HG03575 (cell line): ENCODE data around the gene ITGA4.
A peak's percentile ranks its signal among the peaks of the same experiment; 100 is the strongest.
"Not testable (repeated sequence)": the region's sequence is repeated elsewhere in the genome, so short reads cannot be mapped to it uniquely, and the experiment has no call there.

Source experiments
- ATAC-seq: cut with Tn5 transposase; IDR thresholded peaks from one replicate; pipeline ENCODE4 v1.9.1; 2021; ENCODE audit not compliant: unreplicated experiment, insufficient number of reproducible peaks, low FRiP score; ENCODE audit errors: extremely low read depth

ITGA4 gene

GRCh38 chr2:181457121-181457740, at the start of gene ITGA4:
Gene ITGA4 (plus strand): TSS chr2:181457386. CDS start chr2:181457655, 269 bp downstream.
- peak; percentile 22 for ATAC-seq

GRCh38 chr2:181408861-181409260, 48.3 kb upstream of the ITGA4 start:
- no peak for ATAC-seq

- ATAC-seq = peak; percentile 90
These were observed 45.9 kb upstream of the ITGA4 start for GRCh38 chr2:181411105-181411849.

DNA sequence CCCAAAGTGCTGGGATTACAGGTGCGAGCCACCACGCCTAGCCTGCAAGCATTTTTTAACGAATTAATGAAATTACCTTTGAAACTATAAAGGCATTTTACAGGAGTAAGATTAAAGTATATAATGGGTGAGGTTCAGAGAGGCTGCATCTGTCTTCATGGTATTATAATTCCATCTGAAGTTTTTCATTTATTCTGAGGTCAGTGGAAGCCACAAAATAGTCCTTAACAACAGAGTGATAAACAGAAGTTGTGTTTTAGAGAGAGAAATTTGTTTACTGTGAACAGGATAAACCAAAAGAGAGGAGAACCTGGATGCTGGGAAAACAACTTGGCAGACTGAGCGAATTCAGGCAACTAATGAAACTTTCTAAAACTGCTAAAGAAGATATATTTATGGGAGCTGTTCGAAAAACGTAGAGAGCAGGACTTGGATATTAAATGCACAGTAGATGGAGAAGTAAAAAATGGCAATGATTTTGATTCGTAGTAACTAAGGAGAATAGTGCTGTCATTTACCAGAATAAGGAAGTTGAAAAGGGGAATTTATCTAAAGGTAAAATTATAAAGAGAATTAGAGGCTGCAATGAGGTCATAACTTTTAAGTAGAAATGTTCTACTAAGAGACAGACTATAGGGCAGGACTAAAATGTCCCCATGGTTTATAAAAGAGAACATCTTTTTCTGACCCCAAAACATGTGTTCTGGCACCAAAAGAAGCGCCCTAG, 37.9 kb upstream of the ITGA4 start:
- ATAC-seq = no peak

GRCh38 chr2:181420259-181421130, 36.7 kb upstream of the ITGA4 start:
- no peak for ATAC-seq

DNA sequence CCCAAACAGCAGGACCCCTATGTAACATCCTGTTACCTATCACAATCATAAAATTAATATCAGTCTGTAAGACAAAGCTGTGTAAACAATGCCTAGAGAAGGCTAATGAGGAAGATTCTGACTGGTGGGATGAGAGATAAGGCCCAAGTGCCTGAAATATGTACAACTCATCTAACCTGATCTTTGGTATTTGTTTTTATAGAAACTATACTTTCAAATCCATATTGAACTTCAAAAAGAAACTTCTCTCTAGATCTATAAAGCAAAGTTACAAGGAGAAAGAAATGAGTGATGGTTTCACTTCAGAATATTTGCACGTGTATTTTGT, 36.1 kb upstream of the ITGA4 start:
- ATAC-seq = no peak

GRCh38 chr2:181421464-181421863, 35.7 kb upstream of the ITGA4 start:
- ATAC-seq = no peak

DNA sequence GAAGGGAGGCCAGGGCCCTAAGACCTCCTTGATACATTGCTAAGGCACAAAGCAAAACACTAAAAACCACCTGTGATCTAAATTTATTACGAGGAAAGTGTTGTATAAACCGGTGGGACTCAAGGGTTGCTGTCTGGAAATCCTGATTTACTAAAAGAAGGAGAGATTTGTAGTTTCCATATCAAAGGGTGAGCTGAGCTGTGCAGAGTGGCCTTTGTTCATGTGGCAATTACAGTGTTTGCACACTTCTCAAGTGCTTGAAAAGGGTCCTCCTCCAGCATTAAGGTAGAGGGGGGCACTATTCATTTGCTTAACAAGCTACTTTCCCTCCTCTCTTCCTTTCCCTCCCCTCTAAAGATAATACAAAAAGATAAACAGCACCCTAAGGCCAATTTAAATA, 30.5 kb upstream of the ITGA4 start:
- ATAC-seq = no peak

DNA sequence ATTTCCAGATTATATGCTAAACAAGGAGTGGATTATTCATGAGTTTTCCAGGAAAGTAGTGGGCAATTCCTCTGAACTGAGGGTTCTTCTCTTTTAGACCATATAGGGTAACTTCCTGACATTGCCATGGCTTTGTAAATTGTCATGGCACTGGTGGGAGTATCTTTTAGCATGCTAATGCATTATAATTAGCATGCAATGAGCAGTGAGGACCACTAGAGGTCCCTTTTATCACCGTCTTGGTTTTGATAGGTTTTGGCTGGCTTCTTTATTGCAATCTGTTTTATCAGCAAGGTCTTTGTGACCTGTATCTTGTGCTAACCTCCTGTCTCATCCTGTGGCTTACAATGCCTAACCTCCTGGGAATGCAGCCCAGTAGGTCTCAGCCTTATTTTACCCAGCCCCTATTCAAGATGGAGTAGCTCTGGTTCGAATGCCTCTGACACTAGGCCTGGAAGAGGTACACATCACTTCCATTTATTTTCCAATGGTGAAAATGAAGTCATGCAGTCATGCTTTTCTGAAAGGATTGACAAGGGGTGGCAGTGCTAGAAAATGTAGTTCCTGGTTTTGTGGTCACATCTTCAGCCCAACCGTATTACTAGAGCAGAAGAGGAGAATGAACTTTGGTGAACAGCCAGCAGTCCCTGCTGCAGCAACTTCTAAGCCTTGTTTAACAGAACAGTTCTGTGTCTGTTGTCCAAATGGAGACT, 26.6 kb upstream of the ITGA4 start:
- no peak for ATAC-seq

DNA sequence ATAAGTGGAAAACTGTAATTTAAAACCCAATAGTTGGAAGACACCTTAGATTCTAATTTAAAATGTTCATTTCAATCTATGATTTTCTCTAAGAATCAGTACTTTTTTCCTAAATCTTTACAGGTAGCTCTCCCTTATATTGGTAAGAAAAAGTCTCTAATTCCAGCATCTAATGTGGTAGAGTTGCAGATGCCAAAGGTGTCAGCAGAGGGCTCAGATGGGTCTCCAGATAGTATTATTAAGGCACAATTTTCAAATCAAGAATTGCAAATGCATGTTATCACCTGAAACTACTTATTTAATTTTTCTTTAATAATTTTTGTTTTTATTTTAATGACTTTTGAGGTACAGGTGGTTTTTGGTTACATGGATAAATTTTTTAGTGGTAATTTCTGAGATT, 25.5 kb upstream of the ITGA4 start:
- no peak for ATAC-seq

DNA sequence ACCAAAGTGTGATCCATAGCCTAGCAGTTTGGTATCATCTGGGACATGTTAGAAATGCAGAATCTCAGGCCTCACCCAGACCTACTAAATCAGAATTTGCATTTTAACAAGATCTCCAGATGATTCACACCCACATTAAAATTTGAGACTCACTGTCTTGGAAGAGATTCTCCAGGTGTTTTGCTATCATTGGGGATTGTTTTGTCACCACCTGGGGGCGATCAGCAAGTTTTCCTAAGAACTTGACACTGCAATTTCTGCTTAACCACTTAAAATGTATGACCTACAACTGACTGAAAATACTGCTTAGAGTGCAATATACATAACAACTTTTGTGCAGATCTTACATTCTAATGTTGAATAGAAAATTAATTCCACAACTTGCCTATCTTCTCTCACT, 18.9 kb upstream of the ITGA4 start:
- no peak for ATAC-seq

- ATAC-seq = no peak
These were observed 16.8 kb upstream of the ITGA4 start for GRCh38 chr2:181440344-181440743.

GRCh38 chr2:181440919-181441318, 16.3 kb upstream of the ITGA4 start:
- ATAC-seq = no peak

DNA sequence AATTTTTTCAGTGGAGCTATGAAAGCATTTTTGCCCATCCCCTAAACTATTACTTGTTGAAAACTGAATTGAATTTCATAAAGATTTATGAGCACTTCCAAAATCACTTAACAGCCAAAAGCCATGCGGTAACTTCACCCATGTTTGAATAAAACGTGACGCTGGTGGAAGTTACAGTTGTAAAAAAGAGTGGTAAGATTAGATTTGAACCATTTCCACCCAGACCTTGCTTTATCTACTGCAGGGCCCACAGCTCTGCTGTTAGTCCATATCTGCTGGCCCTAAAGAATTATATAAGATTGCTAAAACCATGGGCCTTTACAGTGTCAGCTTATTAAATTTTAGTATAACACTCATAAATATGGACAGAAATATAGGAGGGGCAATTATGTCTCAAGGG, 15.5 kb upstream of the ITGA4 start:
- ATAC-seq = no peak

GRCh38 chr2:181444654-181445053, 12.5 kb upstream of the ITGA4 start:
- no peak for ATAC-seq

DNA sequence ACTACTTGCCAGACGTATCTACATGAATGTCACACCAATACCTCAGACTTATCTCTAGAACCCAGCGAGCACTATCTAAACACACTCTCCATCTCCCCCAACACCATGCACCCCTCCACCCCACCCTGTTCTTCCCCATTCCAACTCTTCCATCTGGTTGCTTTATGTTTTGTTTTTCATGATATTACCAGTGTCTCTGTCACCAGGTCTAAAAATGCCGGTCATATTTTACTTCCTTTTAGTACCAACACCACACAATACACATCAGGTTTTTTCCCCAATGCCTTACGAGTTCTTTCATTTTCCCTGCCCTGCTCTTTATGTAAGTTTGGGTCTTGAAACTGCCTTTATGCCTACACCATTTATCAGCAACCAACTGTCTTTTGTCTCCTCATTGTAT, 10.2 kb upstream of the ITGA4 start:
- ATAC-seq = no peak

DNA sequence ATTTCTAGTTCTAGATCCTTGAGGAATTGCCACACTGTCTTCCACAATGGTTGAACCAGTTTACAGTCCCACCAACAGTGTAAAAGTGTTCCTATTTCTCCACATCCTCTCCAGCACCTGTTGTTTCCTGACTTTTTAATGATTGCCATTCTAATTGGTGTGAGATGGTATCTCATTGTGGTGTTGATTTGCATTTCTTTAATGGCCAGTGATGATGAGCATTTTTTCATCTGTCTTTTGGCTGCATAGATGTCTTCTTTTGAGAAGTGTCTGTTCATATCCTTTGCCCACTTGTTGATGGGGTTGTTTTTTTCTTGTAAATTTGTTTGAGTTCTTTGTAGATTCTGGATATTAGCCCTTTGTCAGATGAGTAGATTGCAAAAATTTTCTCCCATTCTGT, 7.9 kb upstream of the ITGA4 start:
- not testable (repeated sequence) for ATAC-seq

DNA sequence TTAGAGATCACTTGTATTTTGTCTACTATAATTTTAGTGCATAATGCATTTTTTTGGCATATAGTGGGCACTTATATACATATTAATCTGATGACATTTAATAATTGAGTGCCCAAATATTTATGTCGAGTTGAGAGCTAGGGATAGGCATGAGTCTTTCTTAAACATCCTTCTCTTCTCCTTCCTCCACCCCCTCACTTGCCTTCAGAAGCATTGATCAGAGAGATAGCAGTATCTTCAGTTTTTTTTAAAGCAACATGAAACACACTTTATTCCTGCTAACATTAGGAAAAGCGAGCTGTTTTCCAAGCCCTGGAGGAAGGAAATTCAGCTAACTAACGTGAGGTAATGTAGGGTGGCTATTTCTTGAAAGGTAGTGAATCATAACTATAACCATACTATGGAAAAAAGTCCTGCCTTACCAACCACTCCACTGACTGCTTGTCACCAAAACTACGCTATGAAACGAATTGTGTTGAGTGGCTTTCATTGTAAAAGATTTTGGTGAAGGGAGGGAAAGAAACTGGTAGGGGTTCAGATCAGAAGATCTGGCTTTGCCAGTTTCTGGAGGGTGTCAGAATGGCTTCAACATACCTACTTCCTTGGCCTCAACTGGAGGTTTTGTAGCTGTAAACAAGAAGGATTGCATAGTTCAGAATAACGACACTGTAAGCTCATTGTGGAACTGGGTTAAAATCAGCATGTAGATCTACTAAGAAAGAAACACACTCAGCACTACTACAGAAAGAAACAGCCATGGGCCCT, 2.3 kb upstream of the ITGA4 start:
- ATAC-seq = no peak
